Measurements from ENCODE around the gene MED20. TPM values are rescaled to one million over a fixed set of nuclear protein-coding genes. Genes with fewer than 3 reads are reported as not detected.
A peak's percentile ranks its signal among the peaks of the same experiment; 100 is the strongest.
"Not testable (repeated sequence)": the region's sequence is repeated elsewhere in the genome, so short reads cannot be mapped to it uniquely, and the experiment has no call there.

Gene MED20
- total RNA-seq, 1 donor from 2014 or later, result 18.1 TPM

DNA sequence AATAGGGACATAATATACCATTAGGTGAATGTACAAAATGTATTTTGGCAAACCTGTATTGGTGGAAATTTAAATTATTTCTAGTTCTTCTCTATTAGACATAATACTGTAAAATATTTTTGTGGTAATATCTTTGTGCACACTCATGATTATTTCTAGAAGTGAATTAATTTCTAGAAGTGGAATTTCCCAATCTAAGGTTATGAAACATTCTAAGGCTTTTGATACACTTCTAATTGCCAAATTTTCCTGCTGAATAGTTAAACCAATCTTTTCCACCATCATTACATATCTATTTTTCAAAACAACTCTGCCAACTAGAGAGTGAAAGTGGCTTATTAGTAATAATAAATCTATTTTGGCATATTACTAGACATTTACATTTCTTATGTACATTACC is 22.5 kb upstream of the MED20 start:
- no peak overlapping the region for H3K27ac ChIP-seq (replicated peaks)
- DNase-seq, result no peak
- intact Hi-C loops (cut with micrococcal nuclease), result no loop called here

DNA sequence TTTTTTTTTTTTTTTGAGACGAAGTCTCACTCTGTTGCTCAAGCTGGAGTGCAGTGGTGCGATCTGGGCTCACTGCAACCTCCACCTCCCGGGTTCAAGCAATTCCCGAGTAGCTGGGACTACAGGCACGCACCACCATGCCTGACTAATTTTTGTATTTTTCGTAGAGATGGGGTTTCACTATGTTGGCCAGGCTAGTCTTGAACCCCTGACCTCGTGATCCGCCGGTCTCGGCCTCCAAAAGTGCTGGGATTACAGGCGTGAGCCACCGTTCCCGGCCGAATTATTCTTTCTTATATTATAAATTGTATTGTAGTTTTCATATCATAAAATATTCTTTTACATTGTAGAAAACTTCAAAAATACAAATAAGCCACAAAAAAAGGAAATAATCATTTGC is 21.9 kb upstream of the MED20 start:
- H3K9me3 ChIP-seq (replicated peaks); H3K27me3 ChIP-seq (ENCODE audit: low read depth); H3K4me3 ChIP-seq; H3K27ac ChIP-seq (replicated peaks); DNase-seq; H3K36me3 ChIP-seq; intact Hi-C loops (cut with micrococcal nuclease): not testable (repeated sequence)
- peaks cover 48% of the 10 kb centered on the region for H3K4me1 ChIP-seq

More for the DNA sequence above, 22.5 kb upstream of the MED20 start:
- Histone ChIP-seq H3K4me3 (no peak overlapping the region), H3K4me1 (peaks cover 47% of the 10 kb centered on the region), H3K27me3 (ENCODE audit: low read depth) (no peaks in the 10 kb centered on the region), H3K9me3 (replicated peaks) (no peaks in the 10 kb centered on the region), H3K36me3 (no peaks in the 10 kb centered on the region)
- TF ChIP-seq, protein P1, sequence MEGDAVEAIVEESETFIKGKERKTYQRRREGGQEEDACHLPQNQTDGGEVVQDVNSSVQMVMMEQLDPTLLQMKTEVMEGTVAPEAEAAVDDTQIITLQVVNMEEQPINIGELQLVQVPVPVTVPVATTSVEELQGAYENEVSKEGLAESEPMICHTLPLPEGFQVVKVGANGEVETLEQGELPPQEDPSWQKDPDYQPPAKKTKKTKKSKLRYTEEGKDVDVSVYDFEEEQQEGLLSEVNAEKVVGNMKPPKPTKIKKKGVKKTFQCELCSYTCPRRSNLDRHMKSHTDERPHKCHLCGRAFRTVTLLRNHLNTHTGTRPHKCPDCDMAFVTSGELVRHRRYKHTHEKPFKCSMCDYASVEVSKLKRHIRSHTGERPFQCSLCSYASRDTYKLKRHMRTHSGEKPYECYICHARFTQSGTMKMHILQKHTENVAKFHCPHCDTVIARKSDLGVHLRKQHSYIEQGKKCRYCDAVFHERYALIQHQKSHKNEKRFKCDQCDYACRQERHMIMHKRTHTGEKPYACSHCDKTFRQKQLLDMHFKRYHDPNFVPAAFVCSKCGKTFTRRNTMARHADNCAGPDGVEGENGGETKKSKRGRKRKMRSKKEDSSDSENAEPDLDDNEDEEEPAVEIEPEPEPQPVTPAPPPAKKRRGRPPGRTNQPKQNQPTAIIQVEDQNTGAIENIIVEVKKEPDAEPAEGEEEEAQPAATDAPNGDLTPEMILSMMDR (IDR thresholded peaks at IDR 0.05; ENCODE audit: borderline replicate concordance), result no peak

DNA sequence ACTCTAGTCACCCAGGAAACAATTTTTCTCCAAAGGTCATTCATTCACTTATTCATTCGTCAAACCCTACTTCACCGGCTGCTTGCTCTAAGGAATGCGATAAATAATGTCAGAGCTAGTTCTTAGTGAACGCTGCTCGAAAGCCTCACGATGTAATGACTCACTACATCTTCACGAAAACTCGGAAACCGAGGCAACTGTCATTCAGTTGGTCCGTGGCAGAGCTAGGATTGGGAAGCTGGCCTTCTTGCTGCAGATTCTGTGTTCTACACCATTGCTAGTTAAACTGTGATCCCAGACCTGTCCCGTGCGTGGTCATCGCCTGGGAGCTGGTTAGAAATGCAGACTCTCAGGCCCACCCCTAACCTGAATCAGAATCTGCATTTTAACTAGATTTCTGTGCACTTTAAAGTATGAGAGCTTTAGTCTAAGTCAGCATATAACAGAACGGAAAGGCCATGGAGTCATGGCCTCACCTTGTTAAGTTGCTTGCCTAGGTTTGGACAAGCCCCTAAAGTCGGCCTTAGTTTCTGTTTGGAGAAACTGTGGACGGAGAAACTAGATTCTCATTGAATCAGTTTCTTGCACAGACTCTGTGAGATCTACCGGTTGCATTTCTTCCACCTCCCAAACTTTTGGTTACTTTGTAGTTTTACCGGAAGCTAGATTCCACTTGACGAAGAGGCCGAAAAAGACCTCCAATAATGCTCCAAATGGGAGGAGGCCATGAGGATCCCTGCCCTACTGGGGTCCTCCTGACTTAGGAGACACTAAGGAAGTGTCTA is 21.3 kb upstream of the MED20 start:
- DNase-seq, result no peak
- no peaks in the 10 kb centered on the region for H3K36me3 ChIP-seq
- peak overlapping the region; percentile 98 for H3K4me3 ChIP-seq
- H3K4me1 ChIP-seq, result peaks cover 55% of the 10 kb centered on the region
- no peaks in the 10 kb centered on the region for H3K9me3 ChIP-seq (replicated peaks)
- H3K27ac ChIP-seq (replicated peaks), result peak overlapping the region; percentile 97
- intact Hi-C loops (cut with micrococcal nuclease), result no loop called here
- no peaks in the 10 kb centered on the region for H3K27me3 ChIP-seq (ENCODE audit: low read depth)
- TF ChIP-seq, protein P1 (IDR thresholded peaks at IDR 0.05; ENCODE audit: borderline replicate concordance), result no peak

DNA sequence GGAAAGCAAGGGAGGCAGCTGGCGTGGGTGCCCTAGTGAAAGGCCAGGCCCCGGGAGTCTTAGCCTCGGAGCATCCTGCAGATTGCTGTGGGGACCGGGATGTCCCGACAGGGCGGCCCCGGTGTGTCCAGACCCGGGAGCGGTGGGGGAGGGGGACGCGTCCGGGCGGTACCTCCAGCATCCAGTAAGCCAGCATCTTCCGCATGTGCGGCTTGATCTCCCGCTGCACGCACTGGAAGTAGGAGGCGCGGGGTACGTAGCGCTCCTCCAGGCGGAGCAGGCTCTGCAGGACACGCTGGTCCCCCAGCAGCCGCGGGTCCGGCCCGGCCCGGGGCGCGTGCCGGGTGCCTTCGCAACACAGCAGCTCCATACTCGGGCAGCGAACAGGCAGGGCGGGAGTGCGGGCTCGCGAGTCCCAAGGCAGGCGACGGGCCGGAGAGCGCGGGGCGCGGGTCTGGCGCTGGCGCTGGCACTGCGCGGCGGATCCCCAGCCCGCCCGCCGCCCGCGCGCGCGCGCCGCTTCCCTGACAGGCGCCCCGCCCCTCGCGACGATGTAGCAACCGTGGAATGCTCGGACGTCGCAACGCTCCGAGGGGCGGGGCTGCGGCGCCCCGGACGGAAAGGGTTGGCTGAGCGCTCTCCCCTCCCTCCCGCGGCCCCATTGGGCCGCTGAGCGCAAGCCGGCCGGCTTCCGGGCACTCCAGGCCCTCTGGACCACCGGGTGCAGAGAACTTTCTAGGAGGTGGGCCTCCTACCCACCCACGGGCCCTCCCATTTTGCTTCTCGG is 20.5 kb upstream of the MED20 start, which contains the start of gene CCND3:
CCND3 (minus strand) TSS at position 529 of the 787 bp plus-strand sequence; CDS start at position 370, 159 bp downstream.
- peak; percentile 96 for DNase-seq
- H3K4me1 ChIP-seq, result peaks cover 62% of the 10 kb centered on the region
- no peaks in the 10 kb centered on the region for H3K9me3 ChIP-seq (replicated peaks)
- intact Hi-C loops (cut with micrococcal nuclease), result no loop called here
- peaks cover 6% of the 10 kb centered on the region for H3K36me3 ChIP-seq
- peak within 1 kb of the TSS; percentile 98 for H3K4me3 ChIP-seq
- H3K27me3 ChIP-seq (ENCODE audit: low read depth), result no peaks in the 10 kb centered on the region
- peak within 1 kb of the TSS; percentile 97 for H3K27ac ChIP-seq (replicated peaks)
- TF ChIP-seq, protein P1 (IDR thresholded peaks at IDR 0.05; ENCODE audit: borderline replicate concordance), result no peak

DNA sequence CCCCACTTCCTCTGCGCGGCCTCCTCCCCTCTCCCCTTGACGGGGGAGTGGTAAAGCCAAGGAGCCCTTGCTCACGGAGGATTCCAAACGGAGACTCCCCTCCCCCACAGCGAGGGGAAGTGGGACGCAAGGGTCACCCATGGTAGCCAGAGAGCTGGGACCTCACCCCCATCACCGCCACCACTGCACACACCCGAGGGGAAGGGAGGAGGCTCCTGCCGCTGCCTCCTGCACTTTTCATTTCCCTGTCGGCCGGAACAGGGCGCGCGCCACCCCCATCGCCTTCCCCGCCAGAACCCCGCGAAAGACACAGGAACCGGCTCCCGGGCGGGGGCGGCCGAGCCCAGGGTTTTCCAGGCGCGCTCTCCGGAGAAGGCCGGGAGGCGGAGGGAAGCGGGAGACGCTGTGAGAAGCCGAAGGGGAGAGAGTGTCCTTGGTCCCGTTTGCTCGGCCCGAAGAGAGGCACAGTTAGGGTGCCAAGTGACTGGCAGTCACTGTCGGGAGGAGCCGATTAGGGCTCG is 19.9 kb upstream of the MED20 start:
- intact Hi-C loops (cut with micrococcal nuclease), result no loop called here
- DNase-seq, result peak; percentile 69
- H3K36me3 ChIP-seq, result peaks cover 13% of the 10 kb centered on the region
- peak overlapping the region; percentile 97 for H3K27ac ChIP-seq (replicated peaks)
- TF ChIP-seq, protein P1 (IDR thresholded peaks at IDR 0.05; ENCODE audit: borderline replicate concordance), result peak; percentile 14
- H3K4me1 ChIP-seq, result peaks cover 69% of the 10 kb centered on the region
- no peaks in the 10 kb centered on the region for H3K9me3 ChIP-seq (replicated peaks)
- H3K27me3 ChIP-seq (ENCODE audit: low read depth), result no peaks in the 10 kb centered on the region
- H3K4me3 ChIP-seq, result peak overlapping the region; percentile 98
